Measurements from ENCODE around the gene DHRS7C. TPM values are rescaled to one million over a fixed set of nuclear protein-coding genes. Genes with fewer than 3 reads are reported as not detected.

Gene DHRS7C
- total RNA-seq, 1 experiment from 2014 or later = not detected

DNA sequence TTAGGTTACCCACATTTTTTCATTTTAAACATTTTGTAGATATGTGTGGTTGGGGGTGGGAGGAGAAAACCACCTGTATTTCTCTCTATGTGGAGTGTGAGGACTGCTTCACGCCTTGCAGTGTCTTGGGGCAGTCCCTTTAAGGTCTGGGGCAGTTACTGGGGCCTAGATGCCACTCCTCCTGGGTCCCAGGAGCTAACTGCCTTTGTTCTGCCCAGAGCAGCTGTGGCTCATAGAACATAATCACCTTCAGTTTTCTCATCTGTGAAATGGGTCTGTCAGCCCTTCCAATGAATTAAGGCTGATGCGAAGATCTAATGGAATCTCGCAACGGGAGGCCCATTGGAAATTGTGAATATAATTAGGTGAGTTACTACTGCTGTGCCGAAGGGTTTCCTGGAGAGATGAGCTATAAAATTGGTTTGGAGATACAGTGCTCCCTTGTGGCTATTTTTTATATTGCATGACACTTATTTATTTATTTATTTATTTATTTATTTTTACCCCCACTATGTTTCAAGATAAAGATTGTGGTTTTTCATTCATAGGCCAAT lies 22.9 kb downstream of the DHRS7C start:
- Histone ChIP-seq H4K20me1 (ENCODE audit: insufficient read depth, low read depth, low read length) (no peaks in the 10 kb centered on the region), H3K27ac (ENCODE audit: low read length) (no peak overlapping the region), H3K9ac (ENCODE audit: low read length) (no peak overlapping the region), H3K4me1 (ENCODE audit: low read length) (no peaks in the 10 kb centered on the region), H3K9me2 (replicated peaks; ENCODE audit: insufficient read depth, low read length) (no peaks in the 10 kb centered on the region), H2AFZ (ENCODE audit: low read length) (no peak overlapping the region), H3K79me2 (ENCODE audit: low read length) (no peaks in the 10 kb centered on the region), H3K9me3 (ENCODE audit: low read length) (no peaks in the 10 kb centered on the region), H3K27me3 (ENCODE audit: low read length) (no peaks in the 10 kb centered on the region), H3K4me2 (ENCODE audit: low read depth, low read length, poor library complexity, severe bottlenecking) (no peak overlapping the region), H3K36me3 (ENCODE audit: insufficient read depth, low read length) (no peaks in the 10 kb centered on the region), H3K4me3 (ENCODE audit: low read length) (no peak overlapping the region)
- peak; percentile 65 for DNase-seq

DNA sequence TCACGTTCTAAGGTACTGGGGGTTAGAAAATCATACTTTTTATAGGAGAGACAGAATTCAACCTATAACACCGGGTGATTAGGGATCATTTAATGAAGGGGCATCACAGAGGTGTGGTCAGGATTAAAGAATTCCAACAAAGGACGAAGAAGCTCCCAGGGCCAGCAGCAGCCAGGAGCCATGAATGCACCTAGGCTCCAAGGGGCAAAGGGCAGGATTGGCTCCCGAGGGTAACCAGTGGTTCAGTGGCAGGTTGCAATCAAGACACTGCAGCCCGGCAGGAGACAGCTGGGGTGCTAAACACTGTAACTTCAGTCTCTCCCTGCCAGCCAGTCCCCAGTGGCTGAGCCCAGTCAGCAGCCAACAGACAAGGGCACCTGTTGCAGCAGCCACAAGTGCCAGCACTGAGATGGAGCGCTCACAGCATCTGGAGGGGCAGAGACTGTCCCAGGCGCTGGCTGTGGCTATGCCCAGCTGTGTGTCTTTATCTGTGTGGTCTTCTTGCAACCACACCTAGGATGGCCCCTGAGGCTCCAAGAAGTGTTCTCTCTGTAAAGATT lies 23.9 kb downstream of the DHRS7C start:
- H3K9ac ChIP-seq (ENCODE audit: low read length) = no peak overlapping the region
- H3K27ac ChIP-seq (ENCODE audit: low read length) = no peak overlapping the region
- no peaks in the 10 kb centered on the region for H3K27me3 ChIP-seq (ENCODE audit: low read length)
- no peak for DNase-seq
- H3K36me3 ChIP-seq (ENCODE audit: insufficient read depth, low read length) = no peaks in the 10 kb centered on the region
- H3K9me3 ChIP-seq (ENCODE audit: low read length) = no peaks in the 10 kb centered on the region
- H3K4me2 ChIP-seq (ENCODE audit: low read depth, low read length, poor library complexity, severe bottlenecking) = no peak overlapping the region
- H4K20me1 ChIP-seq (ENCODE audit: insufficient read depth, low read depth, low read length) = no peaks in the 10 kb centered on the region
- H3K9me2 ChIP-seq (replicated peaks; ENCODE audit: insufficient read depth, low read length) = no peaks in the 10 kb centered on the region
- no peak overlapping the region for H3K4me3 ChIP-seq (ENCODE audit: low read length)
- H3K79me2 ChIP-seq (ENCODE audit: low read length) = no peaks in the 10 kb centered on the region
- no peak overlapping the region for H2AFZ ChIP-seq (ENCODE audit: low read length)
- H3K4me1 ChIP-seq (ENCODE audit: low read length) = no peaks in the 10 kb centered on the region

DNA sequence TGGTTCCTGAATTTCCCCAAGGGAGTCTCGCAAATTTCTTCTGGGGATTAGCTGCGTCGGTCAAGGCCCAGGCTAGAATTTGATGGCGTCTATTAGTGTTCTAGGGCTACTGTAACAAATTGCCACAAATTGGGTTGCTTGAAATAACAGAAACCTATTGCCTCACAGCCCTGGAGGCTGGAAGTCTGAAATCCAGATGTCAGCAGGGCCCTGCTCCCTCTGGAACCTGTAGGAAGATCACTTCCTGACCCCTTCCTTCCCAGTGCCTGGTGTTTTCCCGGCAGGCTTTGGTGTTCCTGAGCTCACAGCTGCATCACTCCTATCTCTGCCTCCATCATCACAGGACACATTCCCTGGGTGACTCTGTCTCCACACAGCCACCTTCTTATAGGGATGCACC lies 24.4 kb downstream of the DHRS7C start:
- no peak overlapping the region for H3K27ac ChIP-seq (ENCODE audit: low read length)

DNA sequence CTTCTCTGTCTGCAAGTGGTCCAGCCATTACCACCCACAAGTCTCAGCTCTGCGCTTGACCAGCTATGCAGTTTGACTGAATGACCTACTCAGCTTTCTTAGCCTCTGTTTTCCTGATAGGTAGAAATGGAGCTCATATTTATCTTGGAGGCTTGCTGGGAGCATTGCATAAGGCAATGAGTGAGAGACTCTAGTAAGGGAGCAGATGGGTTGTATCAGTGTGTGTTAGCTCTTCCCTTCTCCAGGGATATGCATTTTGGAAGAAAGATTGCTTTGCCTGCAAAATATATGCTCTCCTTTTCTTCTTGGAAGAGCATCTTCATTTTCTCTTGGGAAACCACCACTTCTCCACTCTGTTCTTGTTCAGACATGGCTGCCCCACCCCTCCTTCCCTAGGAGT lies 26.1 kb downstream of the DHRS7C start:
- Histone ChIP-seq H3K4me2 (ENCODE audit: low read depth, low read length, poor library complexity, severe bottlenecking) (no peak overlapping the region), H3K9me3 (ENCODE audit: low read length) (no peaks in the 10 kb centered on the region), H3K27ac (ENCODE audit: low read length) (no peak overlapping the region), H3K36me3 (ENCODE audit: insufficient read depth, low read length) (no peaks in the 10 kb centered on the region), H3K27me3 (ENCODE audit: low read length) (no peaks in the 10 kb centered on the region), H2AFZ (ENCODE audit: low read length) (no peak overlapping the region), H3K9me2 (replicated peaks; ENCODE audit: insufficient read depth, low read length) (no peaks in the 10 kb centered on the region), H3K4me3 (ENCODE audit: low read length) (no peak overlapping the region), H3K4me1 (ENCODE audit: low read length) (no peaks in the 10 kb centered on the region), H3K9ac (ENCODE audit: low read length) (no peak overlapping the region), H3K79me2 (ENCODE audit: low read length) (no peaks in the 10 kb centered on the region), H4K20me1 (ENCODE audit: insufficient read depth, low read depth, low read length) (no peaks in the 10 kb centered on the region)
- no peak for DNase-seq

More for the DNA sequence above, 24.4 kb downstream of the DHRS7C start:
- Histone ChIP-seq H3K27me3 (ENCODE audit: low read length) (no peaks in the 10 kb centered on the region), H3K4me1 (ENCODE audit: low read length) (no peaks in the 10 kb centered on the region), H2AFZ (ENCODE audit: low read length) (no peak overlapping the region), H3K9me3 (ENCODE audit: low read length) (no peaks in the 10 kb centered on the region), H3K79me2 (ENCODE audit: low read length) (no peaks in the 10 kb centered on the region), H3K4me2 (ENCODE audit: low read depth, low read length, poor library complexity, severe bottlenecking) (no peak overlapping the region), H3K4me3 (ENCODE audit: low read length) (no peak overlapping the region), H4K20me1 (ENCODE audit: insufficient read depth, low read depth, low read length) (no peaks in the 10 kb centered on the region), H3K9ac (ENCODE audit: low read length) (no peak overlapping the region), H3K9me2 (replicated peaks; ENCODE audit: insufficient read depth, low read length) (no peaks in the 10 kb centered on the region), H3K36me3 (ENCODE audit: insufficient read depth, low read length) (no peaks in the 10 kb centered on the region)
- DNase-seq = no peak

DNA sequence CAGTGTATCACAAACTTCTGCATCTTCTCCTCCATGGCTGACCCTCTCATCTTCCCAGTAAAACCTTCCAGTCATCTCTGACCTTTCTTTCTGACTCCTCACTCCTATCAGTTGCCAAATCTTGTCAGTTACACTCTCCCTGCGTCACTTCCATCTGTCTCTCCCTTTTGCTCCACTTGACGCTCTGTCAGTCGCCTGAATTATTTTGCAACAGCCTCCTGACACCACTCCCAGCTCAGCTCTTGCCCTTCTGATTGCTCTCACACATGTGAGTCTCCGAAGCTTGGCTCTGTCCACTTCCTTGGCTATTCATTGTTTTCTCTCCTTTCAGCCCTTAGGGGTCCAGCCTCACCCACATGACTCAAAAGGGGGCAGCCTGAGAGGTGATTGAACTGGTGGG lies 27.7 kb downstream of the DHRS7C start:
- no peak overlapping the region for H2AFZ ChIP-seq (ENCODE audit: low read length)
- H3K4me3 ChIP-seq (ENCODE audit: low read length) = no peak overlapping the region
- no peak for DNase-seq
- no peaks in the 10 kb centered on the region for H3K36me3 ChIP-seq (ENCODE audit: insufficient read depth, low read length)
- no peaks in the 10 kb centered on the region for H3K9me2 ChIP-seq (replicated peaks; ENCODE audit: insufficient read depth, low read length)
- no peak overlapping the region for H3K9ac ChIP-seq (ENCODE audit: low read length)
- no peaks in the 10 kb centered on the region for H3K27me3 ChIP-seq (ENCODE audit: low read length)
- H3K27ac ChIP-seq (ENCODE audit: low read length) = no peak overlapping the region
- no peak overlapping the region for H3K4me2 ChIP-seq (ENCODE audit: low read depth, low read length, poor library complexity, severe bottlenecking)
- no peaks in the 10 kb centered on the region for H3K79me2 ChIP-seq (ENCODE audit: low read length)
- H4K20me1 ChIP-seq (ENCODE audit: insufficient read depth, low read depth, low read length) = no peaks in the 10 kb centered on the region
- H3K4me1 ChIP-seq (ENCODE audit: low read length) = no peaks in the 10 kb centered on the region
- no peaks in the 10 kb centered on the region for H3K9me3 ChIP-seq (ENCODE audit: low read length)

DNA sequence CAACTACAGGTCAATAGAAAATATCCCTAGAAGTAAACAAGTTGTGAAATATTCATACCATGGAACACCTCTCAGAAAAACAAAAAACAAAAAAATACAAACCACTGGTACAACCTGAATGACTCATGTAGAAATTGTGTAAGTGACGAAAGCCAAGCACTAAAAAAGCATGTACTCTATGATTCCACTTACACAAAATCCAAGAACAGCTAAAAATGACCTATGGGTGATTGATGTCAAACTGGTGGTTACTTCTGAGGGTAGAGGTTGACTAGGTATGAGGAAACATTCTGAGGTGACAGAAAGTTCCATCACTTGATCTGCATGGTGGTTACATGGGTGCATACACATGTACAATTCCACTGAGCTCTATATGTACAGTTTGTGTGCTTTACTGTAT lies 31.1 kb downstream of the DHRS7C start:
- Histone ChIP-seq H3K4me3 (ENCODE audit: low read length) (no peak overlapping the region), H3K9me3 (ENCODE audit: low read length) (no peaks in the 10 kb centered on the region), H4K20me1 (ENCODE audit: insufficient read depth, low read depth, low read length) (no peaks in the 10 kb centered on the region), H3K27me3 (ENCODE audit: low read length) (no peaks in the 10 kb centered on the region), H3K9ac (ENCODE audit: low read length) (no peak overlapping the region), H2AFZ (ENCODE audit: low read length) (no peak overlapping the region), H3K36me3 (ENCODE audit: insufficient read depth, low read length) (no peaks in the 10 kb centered on the region), H3K4me1 (ENCODE audit: low read length) (0 out of 2 replicates have a peak, but pooled peaks cover 3% of the 10 kb centered on the region), H3K79me2 (ENCODE audit: low read length) (no peaks in the 10 kb centered on the region), H3K27ac (ENCODE audit: low read length) (no peak overlapping the region), H3K9me2 (replicated peaks; ENCODE audit: insufficient read depth, low read length) (no peaks in the 10 kb centered on the region), H3K4me2 (ENCODE audit: low read depth, low read length, poor library complexity, severe bottlenecking) (no peak overlapping the region)
- no peak for DNase-seq

DNA sequence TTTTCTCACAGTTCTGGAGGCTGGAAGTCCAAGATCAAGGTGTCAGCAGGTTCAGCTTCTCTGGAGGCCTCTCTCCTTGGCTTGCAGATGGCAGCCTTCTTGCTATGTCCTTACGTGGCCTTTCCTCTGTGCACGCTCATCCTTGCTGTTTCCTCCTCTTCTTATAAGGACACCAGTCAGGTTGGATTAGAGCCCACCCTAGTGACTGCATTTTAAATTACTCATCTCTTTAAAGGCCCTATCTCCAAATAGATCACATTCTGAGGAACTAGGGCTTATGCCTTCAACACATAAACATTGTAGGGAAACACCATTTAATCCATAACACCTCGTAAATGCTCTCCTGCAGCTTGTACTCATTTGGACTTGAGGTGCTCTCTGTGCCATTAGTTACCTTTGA lies 36.3 kb downstream of the DHRS7C start:
- no peak overlapping the region for H3K4me3 ChIP-seq (ENCODE audit: low read length)
- H2AFZ ChIP-seq (ENCODE audit: low read length) = no peak overlapping the region
- H3K27me3 ChIP-seq (ENCODE audit: low read length) = no peaks in the 10 kb centered on the region; the same call in 1 of the 2 replicates
- no peaks in the 10 kb centered on the region for H3K36me3 ChIP-seq (ENCODE audit: insufficient read depth, low read length)
- no peak for DNase-seq
- no peaks in the 10 kb centered on the region for H3K9me3 ChIP-seq (ENCODE audit: low read length)
- no peaks in the 10 kb centered on the region for H3K9me2 ChIP-seq (replicated peaks; ENCODE audit: insufficient read depth, low read length)
- no peak overlapping the region for H3K4me2 ChIP-seq (ENCODE audit: low read depth, low read length, poor library complexity, severe bottlenecking)
- no peak overlapping the region for H3K27ac ChIP-seq (ENCODE audit: low read length)
- no peaks in the 10 kb centered on the region for H4K20me1 ChIP-seq (ENCODE audit: insufficient read depth, low read depth, low read length)
- H3K79me2 ChIP-seq (ENCODE audit: low read length) = no peaks in the 10 kb centered on the region
- no peak overlapping the region for H3K9ac ChIP-seq (ENCODE audit: low read length)
- H3K4me1 ChIP-seq (ENCODE audit: low read length) = peaks cover 15% of the 10 kb centered on the region

DNA sequence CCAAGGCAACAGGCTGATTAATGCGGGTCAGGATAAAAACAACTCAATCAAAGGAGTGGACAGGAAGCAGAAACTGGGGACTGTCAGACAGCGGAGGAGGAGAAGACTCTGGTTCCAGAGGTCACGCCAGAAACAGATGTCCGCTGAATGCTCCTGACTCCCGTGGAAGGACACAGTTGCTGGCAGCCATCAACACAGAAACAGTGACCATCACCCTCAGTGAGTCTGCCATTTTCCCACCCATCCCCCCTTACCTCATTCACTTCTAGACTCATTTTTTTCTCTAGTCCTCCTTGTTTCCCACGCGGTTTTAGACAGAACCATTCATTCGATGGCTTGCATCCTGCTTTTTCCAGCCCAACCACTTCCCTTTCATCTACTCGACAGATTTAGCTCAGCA lies 40.9 kb downstream of the DHRS7C start:
- no peak for DNase-seq
- H3K4me1 ChIP-seq (ENCODE audit: low read length) = peaks cover 13% of the 10 kb centered on the region

More for the DNA sequence above, 40.9 kb downstream of the DHRS7C start:
- no peak overlapping the region for H3K4me3 ChIP-seq (ENCODE audit: low read length)
- H3K79me2 ChIP-seq (ENCODE audit: low read length) = no peaks in the 10 kb centered on the region
- H3K4me2 ChIP-seq (ENCODE audit: low read depth, low read length, poor library complexity, severe bottlenecking) = no peak overlapping the region
- H3K27me3 ChIP-seq (ENCODE audit: low read length) = no peaks in the 10 kb centered on the region; the same call in 1 of the 2 replicates
- no peaks in the 10 kb centered on the region for H4K20me1 ChIP-seq (ENCODE audit: insufficient read depth, low read depth, low read length)
- no peak overlapping the region for H3K27ac ChIP-seq (ENCODE audit: low read length)
- H2AFZ ChIP-seq (ENCODE audit: low read length) = no peak overlapping the region
- no peaks in the 10 kb centered on the region for H3K9me3 ChIP-seq (ENCODE audit: low read length)
- H3K36me3 ChIP-seq (ENCODE audit: insufficient read depth, low read length) = no peaks in the 10 kb centered on the region
- H3K9me2 ChIP-seq (replicated peaks; ENCODE audit: insufficient read depth, low read length) = no peaks in the 10 kb centered on the region
- no peak overlapping the region for H3K9ac ChIP-seq (ENCODE audit: low read length)

Data from Karpas-422 (cell line).